KMS-11 (cell line): ENCODE data around the gene SLC35G3.
"Not testable (repeated sequence)": the region's sequence is repeated elsewhere in the genome, so short reads cannot be mapped to it uniquely, and the experiment has no call there.

Source experiments
- H2AFZ ChIP-seq: fragments of 200-600 bp; sonication (generic); 2 replicates; pipeline ENCODE4 v1.6.1; 2016; ENCODE audit warnings: antibody characterized with exemption, mixed run types, low read depth
- H3K27ac ChIP-seq: fragments of 200-600 bp; sonication (generic); 2 replicates; pipeline ENCODE4 v1.6.1; 2016; ENCODE audit warnings: mild to moderate bottlenecking, mixed run types
- H3K27me3 ChIP-seq: fragments of 200-600 bp; sonication (generic); 2 replicates; pipeline ENCODE4 v1.6.1; 2017; ENCODE audit warnings: mild to moderate bottlenecking, low read depth, mixed run types, moderate library complexity; ENCODE audit not compliant: insufficient read depth
- H3K36me3 ChIP-seq: fragments of 200-600 bp; sonication (generic); 2 replicates; pipeline ENCODE4 v1.6.1; 2017; ENCODE audit warnings: mild to moderate bottlenecking, mixed run types; ENCODE audit not compliant: insufficient read depth
- H3K4me1 ChIP-seq: fragments of 200-600 bp; sonication (generic); 2 replicates; pipeline ENCODE4 v1.6.1; 2016; ENCODE audit warnings: mild to moderate bottlenecking, low read depth, mixed run types; ENCODE audit not compliant: poor library complexity, severe bottlenecking
- H3K4me2 ChIP-seq: fragments of 200-600 bp; sonication (generic); 2 replicates; pipeline ENCODE4 v1.7.0; 2016; ENCODE audit warnings: mild to moderate bottlenecking, mixed run types
- H3K4me3 ChIP-seq: fragments of 200-600 bp; sonication (generic); IDR thresholded peaks from 2 replicates; pipeline ENCODE4 v1.6.1; 2017; ENCODE audit warnings: low read depth, low read length, mixed read lengths; ENCODE audit not compliant: insufficient read depth
- H3K79me2 ChIP-seq: fragments of 200-600 bp; sonication (generic); 2 replicates; pipeline ENCODE4 v1.6.1; 2016; ENCODE audit warnings: low read depth, mixed run types; ENCODE audit not compliant: insufficient read depth
- H3K9ac ChIP-seq: fragments of 200-600 bp; sonication (generic); 2 replicates; pipeline ENCODE4 v1.6.1; 2016; ENCODE audit warnings: mild to moderate bottlenecking, mixed run types
- H4K20me1 ChIP-seq: fragments of 200-600 bp; sonication (generic); 2 replicates; pipeline ENCODE4 v1.6.1; 2016; ENCODE audit warnings: mild to moderate bottlenecking, mixed run types; ENCODE audit not compliant: insufficient read depth
- TF ChIP-seq, protein P1 (sequence below): fragments of 200-600 bp; sonication (generic); conservative IDR thresholded peaks from 2 replicates; pipeline ENCODE4 v1.6.1; 2017; ENCODE audit warnings: low read depth, mild to moderate bottlenecking, antibody characterized with exemption, low read length, moderate library complexity, mixed read lengths

The SLC35G3 gene

DNA sequence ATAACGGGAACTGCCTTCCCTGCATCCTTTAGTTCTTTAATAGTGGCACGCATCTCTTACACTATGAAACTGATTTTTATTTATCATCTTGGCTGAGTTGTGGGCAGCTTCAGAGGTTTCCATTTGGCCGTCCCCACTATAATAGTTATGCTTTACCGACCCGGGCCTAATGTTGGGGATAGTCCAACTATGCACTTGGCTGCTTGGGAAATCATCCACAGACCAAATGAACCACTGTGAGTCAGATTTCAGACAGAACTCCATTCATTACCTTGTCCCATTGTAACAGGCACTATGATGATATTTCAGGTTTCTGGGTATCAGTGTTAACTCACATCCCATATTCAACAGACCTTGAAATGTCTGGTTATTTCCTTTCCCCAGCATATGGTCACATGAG is 42.6 kb upstream of the SLC35G3 start:
- Histone ChIP-seq H3K4me1 (peaks cover 6% of the 10 kb centered on the region), H3K27ac (no peak overlapping the region), H3K9ac (no peak overlapping the region), H3K4me3 (no peak overlapping the region), H2AFZ (no peak overlapping the region), H3K36me3 (no peaks in the 10 kb centered on the region), H3K4me2 (no peak overlapping the region), H3K79me2 (no peaks in the 10 kb centered on the region), H3K27me3 (no peaks in the 10 kb centered on the region), H4K20me1 (no peaks in the 10 kb centered on the region)
- TF ChIP-seq, protein P1, sequence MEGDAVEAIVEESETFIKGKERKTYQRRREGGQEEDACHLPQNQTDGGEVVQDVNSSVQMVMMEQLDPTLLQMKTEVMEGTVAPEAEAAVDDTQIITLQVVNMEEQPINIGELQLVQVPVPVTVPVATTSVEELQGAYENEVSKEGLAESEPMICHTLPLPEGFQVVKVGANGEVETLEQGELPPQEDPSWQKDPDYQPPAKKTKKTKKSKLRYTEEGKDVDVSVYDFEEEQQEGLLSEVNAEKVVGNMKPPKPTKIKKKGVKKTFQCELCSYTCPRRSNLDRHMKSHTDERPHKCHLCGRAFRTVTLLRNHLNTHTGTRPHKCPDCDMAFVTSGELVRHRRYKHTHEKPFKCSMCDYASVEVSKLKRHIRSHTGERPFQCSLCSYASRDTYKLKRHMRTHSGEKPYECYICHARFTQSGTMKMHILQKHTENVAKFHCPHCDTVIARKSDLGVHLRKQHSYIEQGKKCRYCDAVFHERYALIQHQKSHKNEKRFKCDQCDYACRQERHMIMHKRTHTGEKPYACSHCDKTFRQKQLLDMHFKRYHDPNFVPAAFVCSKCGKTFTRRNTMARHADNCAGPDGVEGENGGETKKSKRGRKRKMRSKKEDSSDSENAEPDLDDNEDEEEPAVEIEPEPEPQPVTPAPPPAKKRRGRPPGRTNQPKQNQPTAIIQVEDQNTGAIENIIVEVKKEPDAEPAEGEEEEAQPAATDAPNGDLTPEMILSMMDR, result no peak

DNA sequence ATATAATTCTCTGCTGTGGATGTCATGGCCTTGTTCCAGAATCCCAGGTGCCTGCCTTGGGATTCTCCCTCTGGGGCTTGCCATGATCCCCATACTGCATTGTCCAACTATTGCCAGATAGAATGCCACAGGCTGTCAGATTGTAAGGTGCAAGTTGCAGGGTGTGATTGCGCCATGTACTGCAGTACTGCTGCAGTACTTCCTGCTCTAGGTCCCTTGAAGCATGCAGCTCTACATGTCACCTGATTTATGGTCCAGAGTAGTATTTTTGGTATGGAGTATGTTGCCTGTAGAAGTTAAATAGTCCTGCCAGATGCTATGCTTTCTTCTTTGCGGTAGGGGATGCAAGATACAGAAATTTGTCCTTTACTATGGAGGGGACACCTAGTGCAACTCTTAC is 41.7 kb upstream of the SLC35G3 start:
- no peak overlapping the region for H3K4me2 ChIP-seq
- no peaks in the 10 kb centered on the region for H3K4me1 ChIP-seq
- no peaks in the 10 kb centered on the region for H3K27me3 ChIP-seq
- TF ChIP-seq, protein P1, result no peak
- H3K36me3 ChIP-seq, result no peaks in the 10 kb centered on the region
- no peak overlapping the region for H3K9ac ChIP-seq
- H2AFZ ChIP-seq, result no peak overlapping the region
- H3K4me3 ChIP-seq, result no peak overlapping the region
- no peaks in the 10 kb centered on the region for H4K20me1 ChIP-seq
- H3K27ac ChIP-seq, result no peak overlapping the region
- no peaks in the 10 kb centered on the region for H3K79me2 ChIP-seq

DNA sequence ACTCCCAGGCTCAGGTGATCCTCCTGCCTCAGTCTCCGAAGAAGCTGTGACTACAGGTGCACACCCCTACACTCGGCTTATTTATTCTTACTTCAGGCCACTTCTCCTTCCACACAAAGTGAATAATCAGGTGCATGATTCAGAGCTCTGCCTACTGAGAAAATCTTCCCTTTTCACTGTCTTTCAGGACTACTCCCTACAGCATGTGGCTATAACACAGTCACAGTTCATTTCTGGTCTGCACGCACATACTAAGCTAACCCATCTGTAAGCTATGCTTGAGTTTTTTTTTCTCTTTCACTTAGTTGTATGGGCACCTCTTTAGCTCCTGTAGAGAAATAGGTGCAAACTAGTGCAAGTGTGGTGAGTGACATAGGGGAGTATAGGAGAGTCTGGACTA is 41.1 kb upstream of the SLC35G3 start:
- no peaks in the 10 kb centered on the region for H4K20me1 ChIP-seq
- TF ChIP-seq, protein P1, result no peak

DNA sequence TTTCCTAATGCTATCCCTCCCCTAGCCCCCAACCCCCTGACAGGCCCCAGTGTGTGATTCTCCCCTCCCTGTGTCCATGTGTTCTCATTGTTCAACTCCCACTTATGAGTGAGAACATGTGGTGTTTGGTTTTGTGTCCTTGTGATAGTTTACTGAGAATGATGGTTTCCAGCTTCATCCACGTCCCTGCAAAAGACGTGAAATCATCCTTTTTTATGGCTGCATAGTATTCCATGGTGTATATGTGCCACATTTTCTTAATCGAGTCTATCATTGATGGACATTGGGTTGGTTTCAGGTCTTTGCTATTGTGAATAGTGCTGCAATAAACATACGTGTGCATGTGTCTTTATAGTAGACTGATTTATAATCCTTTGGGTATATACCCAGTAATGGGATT is 40.1 kb upstream of the SLC35G3 start:
- not testable (repeated sequence) for H3K36me3 ChIP-seq, H3K9ac ChIP-seq, H3K27me3 ChIP-seq, H2AFZ ChIP-seq, H4K20me1 ChIP-seq, H3K79me2 ChIP-seq, H3K4me3 ChIP-seq, H3K4me1 ChIP-seq, H3K27ac ChIP-seq, H3K4me2 ChIP-seq

More for the DNA sequence above, 41.1 kb upstream of the SLC35G3 start:
- H3K4me3 ChIP-seq, result no peak overlapping the region
- no peaks in the 10 kb centered on the region for H3K27me3 ChIP-seq
- H2AFZ ChIP-seq, result no peak overlapping the region
- no peak overlapping the region for H3K9ac ChIP-seq
- H3K79me2 ChIP-seq, result no peaks in the 10 kb centered on the region
- no peaks in the 10 kb centered on the region for H3K4me1 ChIP-seq
- H3K36me3 ChIP-seq, result no peaks in the 10 kb centered on the region
- H3K27ac ChIP-seq, result no peak overlapping the region
- no peak overlapping the region for H3K4me2 ChIP-seq

DNA sequence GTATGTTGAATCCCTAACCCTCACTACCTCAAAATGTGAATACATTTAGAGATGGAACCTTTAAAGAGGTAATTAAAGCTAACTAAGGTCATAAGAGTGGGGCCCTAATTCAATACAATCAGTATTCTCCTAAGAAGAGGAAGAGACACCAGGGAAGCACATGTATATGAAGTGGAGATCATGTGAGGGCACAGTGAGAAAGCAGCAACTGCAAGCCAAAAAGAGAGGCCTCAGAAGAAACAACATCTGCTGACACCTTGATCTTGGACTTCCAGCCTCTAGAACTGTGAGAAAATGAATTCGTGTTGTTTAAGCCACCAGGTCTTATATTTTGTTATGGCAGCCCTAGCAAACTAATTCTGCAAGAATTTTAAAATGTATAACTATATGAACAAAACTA is 35.4 kb upstream of the SLC35G3 start:
- H3K4me2 ChIP-seq, result no peak overlapping the region
- TF ChIP-seq, protein P1, result no peak
- no peaks in the 10 kb centered on the region for H3K4me1 ChIP-seq
- no peaks in the 10 kb centered on the region for H3K79me2 ChIP-seq
- H4K20me1 ChIP-seq, result no peaks in the 10 kb centered on the region
- H3K27ac ChIP-seq, result no peak overlapping the region
- H2AFZ ChIP-seq, result no peak overlapping the region
- H3K36me3 ChIP-seq, result no peaks in the 10 kb centered on the region
- H3K4me3 ChIP-seq, result no peak overlapping the region
- no peak overlapping the region for H3K9ac ChIP-seq
- no peaks in the 10 kb centered on the region for H3K27me3 ChIP-seq
